Cardiac septum (tissue), 1 donor: ENCODE measurements around the gene AMOTL2. TPM values are rescaled to one million over a fixed set of nuclear protein-coding genes. Genes with fewer than 3 reads are reported as not detected.

ENCODE experiments used
- DNase-seq: peaks from one replicate; pipeline ENCODE4 v3.0.0-alpha.2; 2020; ENCODE audit warnings: low spot score
- intact Hi-C: fragments of 100-400 bp; cut with DNase I; formaldehyde crosslinking; loops from one replicate; pipeline ENCODE4 v1.14.0; 2022
- total RNA-seq: library from RNA; stranded (reverse); fragmentation: NEBNext Ultra II Directional; extraction: Animal tissue kit (Norgen Biotek cat#: 25700); gene quantifications from one replicate; pipeline ENCODE4 v1.2.1, GENCODE V29; 2021
- donor health status: DM: no; HTN: no; CAD: no.

The AMOTL2 gene
- total RNA-seq, 1 donor from 2014 or later, result 64.6 TPM

- DNase-seq, result no peak
- intact Hi-C loops, result no loop called here
Observed at GRCh38 chr3:134326760-134327593, 47.3 kb downstream of the AMOTL2 start.

DNA sequence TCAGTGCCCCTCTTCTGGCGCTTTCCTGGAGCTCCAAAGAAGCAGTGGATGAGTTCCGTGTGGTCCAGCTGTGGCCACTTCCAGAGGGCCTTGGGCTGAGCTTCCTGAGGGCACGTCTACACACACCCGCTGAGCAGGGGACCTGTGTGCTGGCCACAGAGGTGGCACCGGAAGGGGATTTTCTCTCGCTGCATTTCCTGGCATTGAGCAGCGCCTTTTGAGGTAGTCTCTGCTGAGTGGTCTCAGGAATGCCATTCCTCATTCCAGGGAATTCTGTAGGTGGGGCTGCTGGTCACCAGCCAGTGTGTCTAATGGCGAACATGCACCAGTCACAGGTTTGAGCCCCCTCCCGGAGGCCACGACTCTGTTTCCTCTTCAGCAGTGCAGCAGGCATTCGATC lies 48.1 kb downstream of the AMOTL2 start:
- intact Hi-C loops, result no loop called here
- DNase-seq, result no peak

- intact Hi-C loops, result no loop called here
Observed at GRCh38 chr3:134325706-134326105, 48.5 kb downstream of the AMOTL2 start.

DNA sequence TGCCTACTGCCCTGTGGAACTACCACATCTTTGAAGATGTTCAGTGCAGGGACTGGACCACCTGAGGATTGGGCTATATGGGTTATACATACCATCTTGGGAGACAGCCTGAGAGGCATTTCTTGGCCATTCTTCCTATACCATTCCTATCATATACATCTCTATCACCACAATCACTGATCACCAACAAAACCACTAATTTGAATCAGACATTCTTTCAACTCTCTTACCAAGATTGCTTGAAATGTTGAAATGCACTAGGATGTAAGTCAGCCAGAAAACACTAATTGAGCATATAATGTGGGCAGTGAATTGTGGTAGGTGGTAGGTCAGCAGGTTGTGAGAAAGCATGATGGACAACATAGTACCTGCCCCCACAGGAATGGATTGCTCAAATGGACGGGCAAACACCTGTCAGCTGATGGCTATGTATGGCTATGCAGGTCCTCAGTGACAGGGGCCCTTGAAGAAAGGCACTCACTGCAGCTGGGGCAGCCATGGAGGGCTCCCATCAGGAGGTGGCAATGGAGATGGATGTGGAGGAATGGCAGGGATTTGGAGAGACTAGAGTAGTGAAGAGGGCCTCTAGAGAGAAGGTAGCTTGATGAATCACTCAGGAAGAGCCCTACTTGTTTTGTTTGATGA lies 49.1 kb downstream of the AMOTL2 start:
- no peak for DNase-seq
- intact Hi-C loops, result no loop called here

More at GRCh38 chr3:134325706-134326105, 48.5 kb downstream of the AMOTL2 start:
- DNase-seq, result no peak

DNA sequence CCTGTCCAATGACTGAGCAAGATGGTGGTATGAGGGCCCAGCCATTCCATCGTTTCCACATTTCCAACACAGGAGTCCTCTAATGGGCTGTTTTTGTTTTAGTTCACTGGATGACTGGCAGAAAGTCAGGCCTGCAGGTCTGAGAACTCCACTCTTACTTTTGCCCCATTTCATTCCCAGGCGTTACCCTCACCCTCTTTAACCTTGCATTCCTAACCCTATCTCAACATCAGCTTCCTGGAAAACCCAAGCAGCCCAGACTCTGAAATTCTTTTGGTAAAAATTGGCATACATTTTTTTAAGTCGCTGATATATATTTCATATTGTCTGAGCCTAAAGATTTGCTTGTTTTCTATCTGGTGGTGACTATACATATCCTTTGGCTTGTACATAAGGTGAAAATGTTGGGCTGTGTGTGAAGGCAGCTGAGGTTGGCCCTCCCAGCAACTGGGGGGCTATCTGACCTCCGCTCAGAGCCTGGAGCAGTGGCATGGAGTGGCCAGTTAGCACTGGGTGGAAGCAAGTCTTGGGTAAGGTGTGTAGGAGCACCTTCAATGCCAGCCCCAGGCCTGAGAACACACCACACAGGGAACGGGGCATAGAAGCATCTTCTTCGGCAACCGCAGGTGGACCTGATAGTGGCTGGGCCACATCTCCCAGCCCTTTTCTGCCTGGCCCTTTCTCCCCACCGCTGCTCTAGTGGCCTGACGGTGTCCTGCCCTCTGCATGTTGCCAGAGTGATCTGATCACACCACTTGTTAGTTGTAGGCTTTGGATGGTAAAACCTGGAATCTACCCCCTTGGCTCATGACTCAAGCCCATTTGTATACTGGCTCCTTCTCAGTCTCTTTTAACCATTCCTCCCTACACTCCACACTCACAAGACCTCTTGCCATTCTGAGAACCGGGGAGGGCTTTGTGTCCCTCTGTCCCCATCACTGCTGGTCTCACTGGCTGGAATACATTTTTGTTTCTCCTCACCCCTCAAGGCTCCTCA lies 50.0 kb downstream of the AMOTL2 start:
- intact Hi-C loops, result no loop called here
- no peak for DNase-seq

DNA sequence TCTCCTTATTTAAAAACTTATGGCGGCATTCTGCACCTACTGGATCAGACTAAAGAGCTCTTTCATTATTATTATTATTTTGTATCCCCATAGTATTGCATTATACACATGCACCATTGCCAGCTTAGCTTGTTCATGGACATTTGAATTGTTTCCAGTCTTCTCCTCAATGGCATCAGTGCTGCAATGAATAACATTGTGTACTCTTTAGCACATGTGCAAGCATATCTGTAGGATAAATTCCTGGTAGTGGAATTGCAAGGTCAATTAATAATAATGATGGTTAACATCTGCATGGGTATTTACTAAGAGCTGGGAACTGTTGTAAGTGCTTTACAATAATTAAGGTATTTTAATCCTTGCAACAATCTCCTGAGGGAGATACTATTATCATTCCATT lies 52.0 kb downstream of the AMOTL2 start:
- DNase-seq, result no peak
- intact Hi-C loops, result no loop called here

DNA sequence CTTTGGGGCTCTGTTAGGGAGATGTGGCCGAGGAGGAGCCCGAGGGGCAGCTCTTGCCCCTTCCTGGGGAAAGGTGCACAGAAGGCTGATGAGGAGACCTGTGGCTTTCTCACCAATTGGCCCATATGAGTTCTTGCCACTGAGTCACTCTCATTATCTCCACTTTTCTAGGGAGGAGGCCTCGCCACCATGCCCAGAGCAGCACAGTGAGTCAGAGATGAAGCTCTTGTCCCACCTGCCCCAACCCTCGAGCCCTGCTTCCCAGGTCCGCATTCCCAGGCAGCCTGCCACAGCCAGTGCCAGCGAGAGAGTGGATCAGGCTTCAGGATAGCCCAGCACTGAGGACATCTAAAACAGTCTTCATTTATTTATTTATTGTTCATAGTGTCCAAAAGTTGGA lies 53.5 kb downstream of the AMOTL2 start:
- no peak for DNase-seq

GRCh38 chr3:134319931-134320330 lies 54.3 kb downstream of the AMOTL2 start:
- intact Hi-C loops, result no loop called here
- DNase-seq, result no peak

More for the DNA sequence above, 53.5 kb downstream of the AMOTL2 start:
- intact Hi-C loops, result no loop called here

DNA sequence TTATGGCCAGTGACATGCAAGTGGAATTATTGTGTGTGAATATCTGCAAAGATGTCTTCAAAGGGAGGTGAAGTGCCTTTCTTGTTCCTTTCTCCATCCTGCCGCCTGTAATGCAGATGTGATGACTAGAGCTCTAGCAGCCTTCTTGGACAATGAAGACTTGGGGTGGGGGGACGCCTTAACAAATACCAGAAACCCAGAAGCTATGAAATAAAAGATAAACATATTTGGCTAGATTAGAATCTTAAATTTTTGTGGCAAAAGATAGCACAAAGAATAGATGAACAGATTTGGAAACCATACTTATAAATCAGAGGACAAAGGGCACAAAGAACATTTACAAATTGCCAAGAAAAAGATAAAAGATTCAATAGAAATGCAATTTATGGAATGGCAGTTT lies 56.1 kb downstream of the AMOTL2 start:
- DNase-seq, result no peak
- intact Hi-C loops, result no loop called here

- DNase-seq, result peak; percentile 14
- intact Hi-C loops, result no loop called here
Observed at GRCh38 chr3:134317106-134317947, 56.9 kb downstream of the AMOTL2 start.

DNA sequence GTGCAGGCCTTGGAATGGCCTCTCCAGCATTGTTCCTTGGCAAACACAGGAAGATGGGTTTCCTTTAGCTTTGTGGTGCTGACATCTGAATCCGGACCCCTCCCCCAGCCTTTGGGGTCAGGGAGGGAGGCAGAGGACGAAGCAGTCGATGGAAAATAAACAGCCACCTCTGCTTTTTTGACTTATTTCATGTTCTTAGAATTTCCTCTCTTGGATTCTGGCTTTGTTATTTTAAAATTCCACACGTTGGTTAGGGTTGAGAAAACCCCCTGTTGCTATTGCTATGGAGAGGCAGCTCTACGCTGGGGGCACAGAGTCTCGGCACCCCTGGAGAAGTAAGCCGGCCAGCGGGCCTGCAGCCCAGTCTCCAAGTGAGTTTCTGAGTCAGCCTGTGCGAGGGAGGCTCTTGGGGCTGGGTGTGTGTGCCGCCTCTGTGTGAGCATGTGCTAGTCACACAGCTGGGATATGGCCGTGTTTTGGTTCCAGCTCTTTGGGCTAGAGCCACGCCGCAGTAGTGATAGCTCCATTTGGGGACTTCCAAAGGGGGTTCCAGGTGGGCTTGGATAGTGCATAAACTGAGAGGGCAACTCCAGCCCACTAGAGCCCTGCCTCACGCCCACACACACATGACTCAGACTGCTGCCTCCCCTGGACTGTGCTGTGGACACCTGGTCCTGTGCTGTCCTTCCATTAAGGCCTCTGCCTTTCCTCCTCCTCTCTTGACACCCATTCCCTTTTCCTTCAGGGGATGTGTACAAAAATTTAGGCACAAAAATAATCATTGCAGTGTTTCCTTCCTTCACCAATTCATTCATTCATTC lies 58.8 kb downstream of the AMOTL2 start:
- DNase-seq, result no peak
- intact Hi-C loops, result no loop called here

DNA sequence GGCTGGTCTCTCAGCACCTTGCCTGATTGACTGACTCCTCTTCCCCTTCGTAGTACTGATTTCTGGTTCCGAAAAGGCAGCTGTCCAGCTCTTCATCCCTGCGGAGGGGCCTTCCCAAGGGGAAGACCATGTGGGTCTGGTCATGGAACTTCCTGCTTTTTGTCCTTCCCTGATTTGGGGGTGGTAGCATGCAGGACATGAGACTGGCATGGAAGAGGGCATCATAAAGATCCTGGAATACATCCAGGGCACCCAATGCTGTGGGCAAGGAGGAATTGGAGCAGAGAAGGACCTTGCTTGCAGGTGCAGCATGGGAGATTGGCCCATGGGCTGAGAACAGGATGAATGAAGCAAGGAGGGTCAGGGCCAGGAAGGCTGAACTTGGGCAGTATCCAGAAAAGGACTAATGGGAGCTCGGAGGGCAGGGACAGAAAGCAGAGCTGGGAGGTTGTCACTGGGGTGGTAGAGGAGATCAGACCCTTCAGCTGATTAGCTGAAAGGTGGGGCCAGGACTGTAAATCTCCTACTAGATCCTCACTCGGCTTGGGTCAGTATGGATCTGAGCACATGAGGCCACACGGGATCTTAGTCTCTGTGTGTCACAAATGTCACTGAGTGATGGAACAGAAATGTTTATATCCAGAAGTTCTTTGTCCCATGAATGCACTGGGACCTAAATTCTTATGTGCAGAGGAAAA lies 59.5 kb downstream of the AMOTL2 start:
- no peak for DNase-seq
- intact Hi-C loops, result no loop called here

- intact Hi-C loops, result loop anchor here (1.0 to 2.0 kb wide), 3 partner anchors 51 to 64 kb away; partner anchors contain the start of gene AMOTL2
Observed at GRCh38 chr3:134313847-134314587, 60.2 kb downstream of the AMOTL2 start.

GRCh38 chr3:134312873-134313846 lies 61.1 kb downstream of the AMOTL2 start:
- DNase-seq, result no peak
- intact Hi-C loops, result loop anchor here (1.0 to 2.0 kb wide), 3 partner anchors 52 to 65 kb away; partner anchors contain the start of gene AMOTL2

More at GRCh38 chr3:134313847-134314587, 60.2 kb downstream of the AMOTL2 start:
- DNase-seq, result no peak

- intact Hi-C loops, result loop anchor here (2.0 kb wide), 2 partner anchors 53 to 63 kb away; partner anchors contain the start of gene AMOTL2
- no peak for DNase-seq
Observed at GRCh38 chr3:134312072-134312872, 62.0 kb downstream of the AMOTL2 start.
